ENCODE data around the gene BCKDK. TPM values are rescaled to one million over a fixed set of nuclear protein-coding genes. Genes with fewer than 3 reads are reported as not detected.

The BCKDK gene
- polyA plus RNA-seq, 3 donors, result 76.5 to 93.5 (median 90.8) TPM

- Histone ChIP-seq H3K4me3 (replicated peaks in 1 of 3; ENCODE audit: low read depth in 2 of 3, low read length in 3 of 3) (no peak within 1 kb of the TSS), H3K27ac (ENCODE audit: low read depth in 1 of 2, low read length in 2 of 2) (no peak within 1 kb of the TSS), H3K4me2 (replicated peaks; ENCODE audit: extremely low read depth, low read length, poor library complexity, severe bottlenecking) (no peak within 1 kb of the TSS), H3K4me1 (ENCODE audit: control insufficient read depth in 1 of 2, insufficient read depth in 2 of 2, low read length in 2 of 2) (peaks cover 5% of the 10 kb centered on the region in 2 donors), H3K27me3 (ENCODE audit: control insufficient read depth in 2 of 2, insufficient read depth in 2 of 2, low read length in 2 of 2) (no peaks in the 10 kb centered on the region), H3K9ac (ENCODE audit: insufficient read depth, low read length, poor library complexity, severe bottlenecking) (no peak within 1 kb of the TSS), H4K20me1 (ENCODE audit: insufficient read depth, low read length) (peaks cover 19% of the 10 kb centered on the region), H3K9me3 (replicated peaks in 1 of 2; ENCODE audit: control insufficient read depth in 1 of 2, insufficient read depth in 1 of 2, low read length in 2 of 2) (no peaks in the 10 kb centered on the region), H3K79me2 (ENCODE audit: insufficient read depth, low read length) (peaks cover 19% of the 10 kb centered on the region), H3K36me3 (replicated peaks in 1 of 2; ENCODE audit: control insufficient read depth in 1 of 2, insufficient read depth in 2 of 2, low read length in 2 of 2) (peaks cover 31 to 66% of the 10 kb centered on the region in 2 donors), H2AFZ (ENCODE audit: insufficient read depth, low read depth, low read length, poor library complexity, severe bottlenecking) (no peak within 1 kb of the TSS)
- WGBS (ENCODE audit: insufficient coverage), result 88% methylated on average over 12 of the region's 15 CpGs
- Mint-ChIP-seq H3K9me3 (no peaks in the 10 kb centered on the region), H3K27me3 (ENCODE audit: low read depth in 3 of 3) (peaks cover 0 to 3% (median 0%) of the 10 kb centered on the region in 3 donors), H3K27ac (no peak within 1 kb of the TSS), H3K36me3 (peaks cover 35 to 54% of the 10 kb centered on the region in 2 donors), H3K4me1 (peaks cover 3% of the 10 kb centered on the region), H3K4me3 (no peak within 1 kb of the TSS)
- DNase-seq, result no peak
- intact Hi-C loops (cut with micrococcal nuclease), result no loop called here
- TF ChIP-seq CTCF (IDR thresholded peaks at IDR 0.05), result no peak
Observed at GRCh38 chr16:31088459-31089183, 19.6 kb upstream of the BCKDK start, which contains the start of gene PRSS53. Gene PRSS53, minus strand, starts transcription at chr16:31088943. Its CDS starts 134 bp downstream, at chr16:31088809.

- intact Hi-C loops (cut with micrococcal nuclease), result no loop called here
- H3K27ac ChIP-seq (ENCODE audit: low read depth in 1 of 2, low read length in 2 of 2), result no peak overlapping the region
- no peak overlapping the region for H3K27ac Mint-ChIP-seq
- H3K4me2 ChIP-seq (replicated peaks; ENCODE audit: extremely low read depth, low read length, poor library complexity, severe bottlenecking), result no peak overlapping the region
- no peaks in the 10 kb centered on the region for H3K9me3 ChIP-seq (replicated peaks in 1 of 2; ENCODE audit: control insufficient read depth in 1 of 2, insufficient read depth in 1 of 2, low read length in 2 of 2)
- no peak overlapping the region for H3K4me3 ChIP-seq (replicated peaks in 1 of 3; ENCODE audit: low read depth in 2 of 3, low read length in 3 of 3)
- WGBS (ENCODE audit: insufficient coverage), result 100% methylated on average over 2 of the region's 8 CpGs
- H2AFZ ChIP-seq (ENCODE audit: insufficient read depth, low read depth, low read length, poor library complexity, severe bottlenecking), result no peak overlapping the region
- H3K9ac ChIP-seq (ENCODE audit: insufficient read depth, low read length, poor library complexity, severe bottlenecking), result no peak overlapping the region
- H3K36me3 ChIP-seq (replicated peaks in 1 of 2; ENCODE audit: control insufficient read depth in 1 of 2, insufficient read depth in 2 of 2, low read length in 2 of 2), result peaks cover 30 to 60% of the 10 kb centered on the region in 2 donors
- peaks cover 10 to 11% of the 10 kb centered on the region in 2 donors for H3K4me1 ChIP-seq (ENCODE audit: control insufficient read depth in 1 of 2, insufficient read depth in 2 of 2, low read length in 2 of 2)
- no peaks in the 10 kb centered on the region for H3K9me3 Mint-ChIP-seq
- H3K27me3 ChIP-seq (ENCODE audit: control insufficient read depth in 2 of 2, insufficient read depth in 2 of 2, low read length in 2 of 2), result no peaks in the 10 kb centered on the region
- peaks cover 31 to 48% of the 10 kb centered on the region in 2 donors for H3K36me3 Mint-ChIP-seq
- TF ChIP-seq CTCF (IDR thresholded peaks at IDR 0.05), result no peak
- H3K4me3 Mint-ChIP-seq, result no peak overlapping the region
- H3K4me1 Mint-ChIP-seq, result peaks cover 9% of the 10 kb centered on the region
- peaks cover 13% of the 10 kb centered on the region for H4K20me1 ChIP-seq (ENCODE audit: insufficient read depth, low read length)
- H3K79me2 ChIP-seq (ENCODE audit: insufficient read depth, low read length), result peaks cover 24% of the 10 kb centered on the region
- H3K27me3 Mint-ChIP-seq (ENCODE audit: low read depth in 3 of 3), result peaks cover 0 to 3% (median 0%) of the 10 kb centered on the region in 3 donors
- DNase-seq, result no peak
Observed at GRCh38 chr16:31089199-31089598, 19.0 kb upstream of the BCKDK start.

Measured in CD14-positive monocyte (primary cell).